VCaP (cell line): ENCODE measurements around the gene HES5.

Experiments
- H3K27ac ChIP-seq: fragments of 450-650 bp; 2 replicates; pipeline ENCODE4 v1.5.1; 2017
- CTCF ChIP-seq: fragments of 450-650 bp; conservative IDR thresholded peaks from 2 replicates; pipeline ENCODE4 v1.5.1; 2017; ENCODE audit warnings: mild to moderate bottlenecking, moderate library complexity

HES5 gene

DNA sequence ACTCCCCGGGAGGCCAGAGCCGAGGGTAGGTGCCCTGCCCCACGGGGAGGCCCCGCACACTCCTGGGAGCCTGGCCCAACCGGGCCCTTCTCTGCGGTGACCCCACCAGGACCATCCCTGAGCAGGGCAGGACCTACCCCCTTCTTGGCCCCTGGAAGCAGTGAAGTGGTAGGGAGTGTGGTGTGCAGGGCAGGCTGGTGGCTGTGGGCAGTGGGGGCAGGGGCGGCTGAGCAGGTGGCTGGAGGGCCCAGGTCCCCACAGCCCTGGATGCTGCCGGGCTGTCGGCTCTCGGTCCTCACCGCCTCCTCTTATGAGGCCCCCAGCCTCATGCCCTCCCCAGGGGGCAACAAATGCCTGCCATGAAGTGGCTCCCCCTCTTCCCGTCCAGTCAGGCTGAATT lies 34.5 kb downstream of the HES5 start:
- no peak for TF ChIP-seq CTCF
- no peak overlapping the region for H3K27ac ChIP-seq

GRCh38 chr1:2495026-2495425 lies 35.0 kb downstream of the HES5 start:
- no peak overlapping the region for H3K27ac ChIP-seq
- TF ChIP-seq CTCF = no peak

- H3K27ac ChIP-seq = no peak overlapping the region
- TF ChIP-seq CTCF = no peak
These were observed 35.8 kb downstream of the HES5 start for GRCh38 chr1:2494323-2494693.

DNA sequence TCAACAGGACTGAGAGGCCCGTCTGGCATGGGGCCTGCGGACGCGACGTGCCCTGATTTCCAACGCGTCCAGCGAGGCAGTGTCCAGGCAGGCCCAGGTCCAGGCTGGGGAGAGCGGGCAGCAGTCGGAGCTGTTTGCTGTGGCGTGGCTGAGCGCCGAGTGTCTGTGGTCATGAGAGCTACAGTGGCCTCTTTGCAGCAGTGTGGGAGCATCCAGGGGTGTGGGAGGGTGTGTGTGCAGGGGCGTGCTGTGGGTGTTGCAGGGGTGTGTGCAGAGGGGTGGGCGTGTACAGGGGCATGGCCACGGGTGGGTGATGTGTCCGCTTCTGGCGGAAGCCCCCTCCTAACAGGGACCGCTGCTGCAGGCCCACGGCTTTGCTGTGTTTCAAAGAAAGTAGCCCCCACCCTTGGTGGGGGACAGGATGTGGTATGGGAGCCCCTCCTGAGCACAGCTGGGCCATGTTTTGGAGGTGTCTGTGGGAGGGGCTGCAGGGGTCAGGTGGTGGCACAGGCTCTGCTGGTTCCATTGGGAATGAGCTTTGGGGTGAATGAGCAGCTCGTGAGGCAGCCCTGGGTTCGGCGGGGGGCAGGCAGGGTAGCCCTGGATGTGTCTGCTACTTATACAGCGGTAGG lies 36.3 kb downstream of the HES5 start:
- no peak overlapping the region for H3K27ac ChIP-seq

GRCh38 chr1:2493218-2493617 lies 36.8 kb downstream of the HES5 start:
- H3K27ac ChIP-seq = no peak overlapping the region
- TF ChIP-seq CTCF = no peak

More for the DNA sequence above, 36.3 kb downstream of the HES5 start:
- TF ChIP-seq CTCF = no peak

DNA sequence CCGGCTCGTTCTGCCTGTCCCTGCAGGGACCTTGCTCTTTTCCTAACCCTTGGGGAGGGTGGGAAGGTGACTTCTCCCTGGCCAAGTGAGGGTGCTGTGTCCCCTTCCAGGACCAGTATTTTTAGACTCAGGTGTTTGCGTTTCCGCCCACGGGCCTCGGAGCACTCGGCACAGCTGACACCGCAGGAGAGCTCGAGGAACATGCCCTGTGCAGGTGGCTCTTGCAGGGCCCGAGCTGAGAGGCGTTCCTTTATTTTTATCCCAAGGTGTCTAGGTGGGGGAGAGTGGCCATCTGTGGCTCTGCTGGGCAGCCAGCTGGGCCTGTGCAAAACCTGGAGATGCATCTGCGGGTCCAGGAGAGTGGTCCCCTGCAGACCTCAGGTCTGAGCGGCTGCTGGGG lies 38.0 kb downstream of the HES5 start:
- no peak for TF ChIP-seq CTCF
- no peak overlapping the region for H3K27ac ChIP-seq

DNA sequence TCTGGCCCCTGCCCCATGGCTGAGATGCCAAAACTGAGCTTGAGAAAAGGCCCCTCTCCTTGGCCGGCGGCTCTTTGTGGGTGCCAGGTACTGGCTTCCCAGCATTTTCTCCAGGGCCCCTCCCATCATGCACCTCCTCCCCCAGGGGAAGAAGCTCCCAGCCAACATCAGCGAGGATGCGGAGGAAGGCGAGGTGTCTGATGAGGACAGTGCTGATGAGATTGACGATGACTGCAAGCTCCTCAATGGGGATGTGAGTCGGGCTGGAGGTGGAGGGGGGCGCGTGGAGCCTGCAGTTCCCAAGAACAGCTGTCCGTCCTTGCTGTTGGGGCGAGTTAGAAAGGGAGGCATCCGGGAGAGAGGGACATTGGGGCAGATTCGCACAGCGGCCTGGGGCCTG lies 40.4 kb downstream of the HES5 start:
- TF ChIP-seq CTCF = no peak
- H3K27ac ChIP-seq = no peak overlapping the region
